Activated CD8-positive, alpha-beta T cell treated with anti-CD3 and anti-CD28 coated beads, Interleukin-2, amount 10 ng/mL, durations not matched to agents 7 days and 5 days (primary cell): Measurements from ENCODE around the gene TSHR. TPM values are rescaled to one million over a fixed set of nuclear protein-coding genes. Genes with fewer than 3 reads are reported as not detected.
A peak's percentile ranks its signal among the peaks of the same experiment; 100 is the strongest.

Experiments
- ATAC-seq: fragments of 150-1000 bp; cut with Tn5 transposase; one replicate; pipeline ENCODE4 v1.10.0; 2021; ENCODE audit warnings: moderate library complexity
- CTCF ChIA-PET: fragments of 350-600 bp; sonication (Branson Sonifier 250); formaldehyde crosslinking; loops from one replicate; lab custom pipeline; 2021; ENCODE audit warnings: antibody characterized with exemption; lab: Charles Lee
- POLR2A ChIA-PET: fragments of 350-600 bp; sonication (Branson Sonifier 250); formaldehyde crosslinking; loops from one replicate; lab custom pipeline; 2021; ENCODE audit warnings: antibody characterized with exemption; lab: Charles Lee
- DNase-seq: peaks from one replicate; pipeline ENCODE4 v3.0.0-alpha.2; 2020
- H3K27ac Mint-ChIP-seq: one replicate; pipeline ENCODE4 v1.8.0; 2021; ENCODE audit warnings: mild to moderate bottlenecking, mixed read lengths
- H3K27me3 Mint-ChIP-seq: one replicate; pipeline ENCODE4 v1.8.0; 2021; ENCODE audit warnings: low read depth, mixed read lengths
- H3K36me3 Mint-ChIP-seq: one replicate; pipeline ENCODE4 v1.8.0; 2021; ENCODE audit warnings: low read depth, mixed read lengths
- H3K4me1 Mint-ChIP-seq: one replicate; pipeline ENCODE4 v1.8.0; 2021; ENCODE audit warnings: low read depth, mixed read lengths
- H3K4me3 Mint-ChIP-seq: one replicate; pipeline ENCODE4 v1.8.0; 2021; ENCODE audit warnings: mild to moderate bottlenecking, mixed read lengths
- H3K9me3 Mint-ChIP-seq: one replicate; pipeline ENCODE4 v1.8.0; 2022; ENCODE audit warnings: mixed read lengths; ENCODE audit not compliant: insufficient read depth
- total RNA-seq, 2 experiments: library from RNA; stranded (reverse); gene quantifications; one replicate each; pipeline ENCODE4 v1.2.3, GENCODE V29; 2021

The TSHR gene
- total RNA-seq, 2 experiments from 2014 or later, result not detected

GRCh38 chr14:81187832-81188522 lies 232.6 kb downstream of the TSHR start:
- no peak for ATAC-seq
- peaks cover 34% of the 10 kb centered on the region for H3K4me1 Mint-ChIP-seq
- no peaks in the 10 kb centered on the region for H3K27me3 Mint-ChIP-seq
- H3K36me3 Mint-ChIP-seq, result peaks cover 54% of the 10 kb centered on the region
- no peaks in the 10 kb centered on the region for H3K9me3 Mint-ChIP-seq
- no peak for DNase-seq
- no peak overlapping the region for H3K27ac Mint-ChIP-seq
- no peak overlapping the region for H3K4me3 Mint-ChIP-seq
- ChIA-PET POLR2A (interaction anchor here (0.9 kb wide), 1 partner anchor 31 kb away, joined by 3 read pairs; no protein-coding TSS in a partner anchor), CTCF (interaction anchor here (0.7 to 1.5 kb wide), 4 partner anchors 8 to 201 kb away, joined by 3 to 12 read pairs (median 4); no protein-coding TSS in a partner anchor)

- no peaks in the 10 kb centered on the region for H3K9me3 Mint-ChIP-seq
- H3K27me3 Mint-ChIP-seq, result no peaks in the 10 kb centered on the region
- H3K36me3 Mint-ChIP-seq, result peaks cover 59% of the 10 kb centered on the region
- peak overlapping the region; percentile 68 for H3K27ac Mint-ChIP-seq
- peaks cover 47% of the 10 kb centered on the region for H3K4me1 Mint-ChIP-seq
- POLR2A ChIA-PET, result interaction anchor here (1.2 kb wide), 1 partner anchor 27 kb away, joined by 3 read pairs; no protein-coding TSS in a partner anchor
- ATAC-seq, result peak; percentile 78
- no peak overlapping the region for H3K4me3 Mint-ChIP-seq
- CTCF ChIA-PET, result interaction anchor here (0.9 to 1.1 kb wide), 2 partner anchors 22 to 23 kb away, joined by 5 read pairs; no protein-coding TSS in a partner anchor
- DNase-seq, result peak; percentile 27
Observed at GRCh38 chr14:81192594-81192993, 237.2 kb downstream of the TSHR start.

- DNase-seq (peak; percentile 26), ATAC-seq (peak; percentile 50)
- H3K4me3 Mint-ChIP-seq, result no peak overlapping the region
- no peaks in the 10 kb centered on the region for H3K9me3 Mint-ChIP-seq
- no peaks in the 10 kb centered on the region for H3K27me3 Mint-ChIP-seq
- H3K36me3 Mint-ChIP-seq, result peaks cover 55% of the 10 kb centered on the region
- ChIA-PET CTCF (interaction anchor here (1.0 kb wide), 1 partner anchor 17 kb away, joined by 3 read pairs; no protein-coding TSS in a partner anchor), POLR2A (interaction anchor here (1.9 kb wide), 1 partner anchor 25 kb away, joined by 6 read pairs; no protein-coding TSS in a partner anchor)
- peak overlapping the region; percentile 79 for H3K27ac Mint-ChIP-seq
- H3K4me1 Mint-ChIP-seq, result peaks cover 39% of the 10 kb centered on the region
Observed at GRCh38 chr14:81193924-81194633, 238.7 kb downstream of the TSHR start.

Other genes starting within 250 kb of the TSHR start
- 10 to 100 TPM; 32.9 to 35.8 TPM for gene CEP128, start 13.9 kb upstream of the TSHR start, total RNA-seq